ENCODE measurements around the gene UGDH. TPM values are rescaled to one million over a fixed set of nuclear protein-coding genes. Genes with fewer than 3 reads are reported as not detected.

Gene UGDH
- polyA plus RNA-seq, 1 donor (not counting 4 experiments of a cell fraction or from before 2014, with no cell fraction given): 39.4 TPM

DNA sequence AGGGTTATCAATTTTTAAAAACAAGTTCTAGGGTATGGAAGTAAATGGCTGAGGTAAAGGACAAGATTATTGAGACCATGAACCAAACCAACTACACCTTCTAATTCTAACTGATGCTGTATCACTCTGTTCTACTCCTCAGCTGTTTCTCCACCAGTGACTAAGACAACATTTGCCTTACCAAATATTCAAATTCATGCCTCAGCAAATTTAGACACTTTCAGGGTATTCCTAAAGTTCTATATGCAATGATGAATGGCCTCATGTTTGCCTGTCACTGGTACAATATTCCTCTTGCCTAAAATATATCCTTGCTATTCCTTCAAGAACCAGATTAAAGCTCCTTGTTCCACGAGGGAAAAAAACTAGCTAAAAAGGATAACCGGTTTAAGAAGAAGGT lies 73.5 kb downstream of the UGDH start:
- Histone ChIP-seq H3K9me3 (ENCODE audit: control insufficient read depth, low read depth, low read length) (no peaks in the 10 kb centered on the region), H3K4me1 (ENCODE audit: control insufficient read depth, extremely low read depth, insufficient read depth, low read length) (peaks cover 20% of the 10 kb centered on the region), H3K9me1 (ENCODE audit: control insufficient read depth, extremely low read depth, insufficient read depth, low read length) (no peaks in the 10 kb centered on the region), H2AFZ (ENCODE audit: control insufficient read depth, low read length) (no peak overlapping the region), H3K4me2 (ENCODE audit: control insufficient read depth, extremely low read depth, insufficient read depth, low read depth, low read length) (no peak overlapping the region), H4K20me1 (ENCODE audit: control insufficient read depth, extremely low read depth, insufficient read depth, low read length) (peaks cover 35% of the 10 kb centered on the region), H3K27ac (ENCODE audit: control insufficient read depth, insufficient read depth, low read length) (no peak overlapping the region), H3K4me3 (ENCODE audit: control insufficient read depth in 2 of 3, extremely low read depth in 1 of 3, insufficient read depth in 2 of 3, low read depth in 1 of 3, low read length in 3 of 3) (no peak overlapping the region), H3K27me3 (ENCODE audit: control insufficient read depth, extremely low read depth, insufficient read depth, low read length) (no peaks in the 10 kb centered on the region), H3K9ac (ENCODE audit: control insufficient read depth, extremely low read depth, insufficient read depth, low read length) (no peak overlapping the region), H3K79me2 (ENCODE audit: control insufficient read depth, insufficient read depth, low read length) (peaks cover 39% of the 10 kb centered on the region), H3K36me3 (ENCODE audit: control insufficient read depth in 2 of 2, extremely low read depth in 1 of 2, insufficient read depth in 2 of 2, low read length in 2 of 2) (peaks cover 32 to 75% of the 10 kb centered on the region in 2 experiments)
- no peak for DNase-seq (ENCODE audit: low read depth, low spot score)
- TF ChIP-seq EZH2 (IDR thresholded peaks at IDR 0.05; ENCODE audit: low read length): no peak
- TF ChIP-seq, protein P1, sequence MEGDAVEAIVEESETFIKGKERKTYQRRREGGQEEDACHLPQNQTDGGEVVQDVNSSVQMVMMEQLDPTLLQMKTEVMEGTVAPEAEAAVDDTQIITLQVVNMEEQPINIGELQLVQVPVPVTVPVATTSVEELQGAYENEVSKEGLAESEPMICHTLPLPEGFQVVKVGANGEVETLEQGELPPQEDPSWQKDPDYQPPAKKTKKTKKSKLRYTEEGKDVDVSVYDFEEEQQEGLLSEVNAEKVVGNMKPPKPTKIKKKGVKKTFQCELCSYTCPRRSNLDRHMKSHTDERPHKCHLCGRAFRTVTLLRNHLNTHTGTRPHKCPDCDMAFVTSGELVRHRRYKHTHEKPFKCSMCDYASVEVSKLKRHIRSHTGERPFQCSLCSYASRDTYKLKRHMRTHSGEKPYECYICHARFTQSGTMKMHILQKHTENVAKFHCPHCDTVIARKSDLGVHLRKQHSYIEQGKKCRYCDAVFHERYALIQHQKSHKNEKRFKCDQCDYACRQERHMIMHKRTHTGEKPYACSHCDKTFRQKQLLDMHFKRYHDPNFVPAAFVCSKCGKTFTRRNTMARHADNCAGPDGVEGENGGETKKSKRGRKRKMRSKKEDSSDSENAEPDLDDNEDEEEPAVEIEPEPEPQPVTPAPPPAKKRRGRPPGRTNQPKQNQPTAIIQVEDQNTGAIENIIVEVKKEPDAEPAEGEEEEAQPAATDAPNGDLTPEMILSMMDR (optimal IDR thresholded peaks at IDR 0.05 in 1 of 3, IDR thresholded peaks at IDR 0.05 in 1 of 3, conservative IDR thresholded peaks at IDR 0.05 in 1 of 3; ENCODE audit: extremely low read depth in 1 of 3, insufficient read depth in 2 of 3, low read length in 3 of 3): no peak
- no peak for FAIRE-seq
- dilution Hi-C loops (cut with MboI; ENCODE audit: extremely low pct_ligation_motif_present, low sequenced_read_pairs): no loop called here

DNA sequence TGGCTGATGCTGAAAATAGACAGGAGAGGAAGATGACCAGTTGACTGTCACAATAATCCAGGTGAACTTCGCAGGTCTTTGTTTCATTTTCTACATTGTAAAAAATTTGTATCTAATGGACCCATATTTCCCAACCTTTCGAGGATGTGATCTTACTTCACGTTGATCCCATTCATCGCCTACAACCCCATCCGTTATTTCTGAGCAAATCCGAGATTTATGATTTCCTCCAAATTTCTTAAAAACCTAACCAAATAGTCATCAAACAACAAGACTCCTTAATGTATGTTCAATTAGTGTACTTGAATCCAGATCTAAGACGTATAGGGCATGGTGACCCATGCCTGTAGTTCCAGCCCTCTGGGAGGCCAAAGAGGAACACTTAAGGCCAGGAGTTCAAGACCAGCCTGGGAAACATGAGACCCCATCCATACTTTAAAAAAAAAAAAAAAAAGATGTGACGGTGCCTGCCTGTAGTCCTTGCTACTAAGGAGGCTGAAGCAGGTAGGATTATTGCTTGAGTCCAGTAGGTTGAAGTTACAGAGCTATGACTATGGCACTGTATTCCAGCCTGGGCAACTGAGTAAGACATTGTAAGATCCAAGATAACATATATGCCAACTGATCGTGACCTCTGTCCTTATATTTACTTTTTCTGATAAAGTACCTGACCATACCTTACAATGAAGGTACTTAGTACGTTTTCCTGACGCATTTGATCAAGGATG lies 74.2 kb downstream of the UGDH start:
- Histone ChIP-seq H3K9me1 (ENCODE audit: control insufficient read depth, extremely low read depth, insufficient read depth, low read length) (no peaks in the 10 kb centered on the region), H3K79me2 (ENCODE audit: control insufficient read depth, insufficient read depth, low read length) (peaks cover 32% of the 10 kb centered on the region)
- dilution Hi-C loops (cut with MboI; ENCODE audit: extremely low pct_ligation_motif_present, low sequenced_read_pairs): no loop called here

More for the DNA sequence above, 74.2 kb downstream of the UGDH start:
- H3K27ac ChIP-seq (ENCODE audit: control insufficient read depth, insufficient read depth, low read length): no peak overlapping the region
- H3K9me3 ChIP-seq (ENCODE audit: control insufficient read depth, low read depth, low read length): no peaks in the 10 kb centered on the region
- H3K9ac ChIP-seq (ENCODE audit: control insufficient read depth, extremely low read depth, insufficient read depth, low read length): no peak overlapping the region
- H3K4me2 ChIP-seq (ENCODE audit: control insufficient read depth, extremely low read depth, insufficient read depth, low read depth, low read length): no peak overlapping the region
- H3K4me1 ChIP-seq (ENCODE audit: control insufficient read depth, extremely low read depth, insufficient read depth, low read length): peaks cover 20% of the 10 kb centered on the region
- H3K27me3 ChIP-seq (ENCODE audit: control insufficient read depth, extremely low read depth, insufficient read depth, low read length): no peaks in the 10 kb centered on the region
- no peak overlapping the region for H2AFZ ChIP-seq (ENCODE audit: control insufficient read depth, low read length)
- peaks cover 35% of the 10 kb centered on the region for H4K20me1 ChIP-seq (ENCODE audit: control insufficient read depth, extremely low read depth, insufficient read depth, low read length)
- no peak for TF ChIP-seq EZH2 (IDR thresholded peaks at IDR 0.05; ENCODE audit: low read length)
- TF ChIP-seq, protein P1 (optimal IDR thresholded peaks at IDR 0.05 in 1 of 3, IDR thresholded peaks at IDR 0.05 in 1 of 3, conservative IDR thresholded peaks at IDR 0.05 in 1 of 3; ENCODE audit: extremely low read depth in 1 of 3, insufficient read depth in 2 of 3, low read length in 3 of 3): no peak
- peaks cover 32 to 72% of the 10 kb centered on the region in 2 experiments for H3K36me3 ChIP-seq (ENCODE audit: control insufficient read depth in 2 of 2, extremely low read depth in 1 of 2, insufficient read depth in 2 of 2, low read length in 2 of 2)
- H3K4me3 ChIP-seq (ENCODE audit: control insufficient read depth in 2 of 3, extremely low read depth in 1 of 3, insufficient read depth in 2 of 3, low read depth in 1 of 3, low read length in 3 of 3): no peak overlapping the region
- DNase-seq (ENCODE audit: low read depth, low spot score) (no peak), FAIRE-seq (no peak)
